K562 (cell line): ENCODE data around the gene ZNRF2. TPM values are rescaled to one million over a fixed set of nuclear protein-coding genes. Genes with fewer than 3 reads are reported as not detected.

ENCODE experiments used
- CBFA2T3 ChIP-seq: fragments of 450-650 bp; IDR thresholded peaks from 2 replicates; pipeline ENCODE4 v1.6.1; 2017
- ELF1 ChIP-seq: fragments of 200-800 bp; sonication (Bioruptor generic); IDR thresholded peaks from 2 replicates; pipeline ENCODE4 v1.6.1; 2016; ENCODE audit warnings: missing genetic modification characterization, missing compliant biosample characterization
- FOXA3 ChIP-seq, 2 experiments: fragments of 450-650 bp in 1 of 2; sonication (generic) in 1 of 2; formaldehyde crosslinking; IDR thresholded peaks in 1 of 2; conservative IDR thresholded peaks in 1 of 2; 2 replicates each; pipeline versions ENCODE4 v1.4.0 to v1.8.0; 2020 to 2022; ENCODE audit warnings: mild to moderate bottlenecking in 2 of 2, missing genetic modification reagents in 1 of 2
- HDAC3 ChIP-seq: fragments of 450-650 bp; IDR thresholded peaks from 2 replicates; pipeline ENCODE4 v1.6.1; 2018; ENCODE audit warnings: borderline replicate concordance, mild to moderate bottlenecking, moderate library complexity; ENCODE audit not compliant: partially characterized antibody
- NCOR1 ChIP-seq: fragments of 450-650 bp; IDR thresholded peaks from 2 replicates; pipeline ENCODE4 v1.6.1; 2016; ENCODE audit warnings: mild to moderate bottlenecking, moderate library complexity
- NFYB ChIP-seq: IDR thresholded peaks from 2 replicates; pipeline ENCODE4 v1.6.1; 2011; ENCODE audit warnings: mild to moderate bottlenecking, moderate library complexity; ENCODE audit not compliant: insufficient read length; ENCODE audit errors: extremely low read depth
- NR3C1 ChIP-seq: sonication (generic); formaldehyde crosslinking; IDR thresholded peaks from 2 replicates; pipeline ENCODE4 v1.8.1; 2022; ENCODE audit warnings: missing genetic modification reagents
- POLR2AphosphoS5 ChIP-seq: IDR thresholded peaks from 2 replicates; pipeline ENCODE4 v1.6.1; 2011; ENCODE audit warnings: mild to moderate bottlenecking, low read depth, low read length, moderate library complexity; ENCODE audit not compliant: control insufficient read depth, insufficient read depth
- TCF3 ChIP-seq: sonication (generic); formaldehyde crosslinking; IDR thresholded peaks from 2 replicates; pipeline ENCODE4 v1.4.0; 2020; ENCODE audit warnings: mild to moderate bottlenecking, missing genetic modification reagents
- ZNF140 ChIP-seq: fragments of 250-450 bp; sonication (Bioruptor Pico); IDR thresholded peaks from 2 replicates; pipeline ENCODE4 v1.8.0; 2021; ENCODE audit warnings: moderate library complexity, mild to moderate bottlenecking, inconsistent platforms
- ZNF408 ChIP-seq: fragments of 250-450 bp; sonication (Bioruptor Pico); IDR thresholded peaks from 2 replicates; pipeline ENCODE4 v1.4.0; 2020; ENCODE audit warnings: low read depth, mild to moderate bottlenecking, moderate library complexity
- ZNF668 ChIP-seq: fragments of 250-450 bp; sonication (Bioruptor Pico); IDR thresholded peaks from 2 replicates; pipeline ENCODE4 v1.8.0; 2022; ENCODE audit warnings: mild to moderate bottlenecking, inconsistent platforms
- ZNF699 ChIP-seq: fragments of 250-450 bp; sonication (Bioruptor Pico); IDR thresholded peaks from 2 replicates; pipeline ENCODE4 v1.8.0; 2021; ENCODE audit warnings: mild to moderate bottlenecking, moderate library complexity; ENCODE audit not compliant: insufficient replicate concordance
- polyA plus RNA-seq, 8 experiments: library from polyadenylated mRNA; depleted of rRNA in 4 of 8; stranded (reverse) in 5 of 8; unstranded in 3 of 8; fragments of >200 nt; fragmentation: Nextera tagmentation in 2 of 8; fragmentation: Illumina TruSeq in 1 of 8; extraction: Ambion mirVana in 2 of 8; extraction: Trizol in 1 of 8; gene quantifications; 2 replicates each; pipeline versions ENCODE4 v1.2.1 to v1.2.3, GENCODE V29; 2011 to 2014; ENCODE audit warnings: inconsistent platforms in 1 of 8, missing spikeins in 1 of 8
- total RNA-seq, 7 experiments: library from RNA; depleted of rRNA in 6 of 7; stranded (reverse); fragments of >200 nt in 6 of 7; fragmentation: Illumina TruSeq in 2 of 7; extraction: Trizol in 2 of 7; gene quantifications; 2 replicates each; pipeline versions ENCODE4 v1.2.1 to v1.2.3, GENCODE V29; 2011 to 2021; ENCODE audit warnings: low replicate concordance in 1 of 7
- TF ChIP-seq, protein P1 (sequence below), 2 experiments: fragments of 450-650 bp; formaldehyde crosslinking in 1 of 2; IDR thresholded peaks; 2 replicates each; pipeline versions ENCODE4 v1.4.0 to v1.6.1; 2014 to 2020; ENCODE audit warnings: mild to moderate bottlenecking in 2 of 2, borderline replicate concordance in 1 of 2, low read depth in 1 of 2
- TF ChIP-seq, protein P2 (sequence below), 2 experiments: IDR thresholded peaks in 1 of 2; conservative IDR thresholded peaks in 1 of 2; 2 replicates each; pipeline ENCODE4 v1.6.1; 2016; ENCODE audit warnings: low read depth in 2 of 2, mild to moderate bottlenecking in 1 of 2, missing compliant biosample characterization in 1 of 2, missing genetic modification characterization in 1 of 2, moderate library complexity in 1 of 2

Gene ZNRF2
- total and polyA plus RNA-seq, 9 of the 15 experiments (the other 6 are each of a cell fraction or from before 2014, with no cell fraction given) = 1.1 to 13.9 (median 5.5) TPM

DNA sequence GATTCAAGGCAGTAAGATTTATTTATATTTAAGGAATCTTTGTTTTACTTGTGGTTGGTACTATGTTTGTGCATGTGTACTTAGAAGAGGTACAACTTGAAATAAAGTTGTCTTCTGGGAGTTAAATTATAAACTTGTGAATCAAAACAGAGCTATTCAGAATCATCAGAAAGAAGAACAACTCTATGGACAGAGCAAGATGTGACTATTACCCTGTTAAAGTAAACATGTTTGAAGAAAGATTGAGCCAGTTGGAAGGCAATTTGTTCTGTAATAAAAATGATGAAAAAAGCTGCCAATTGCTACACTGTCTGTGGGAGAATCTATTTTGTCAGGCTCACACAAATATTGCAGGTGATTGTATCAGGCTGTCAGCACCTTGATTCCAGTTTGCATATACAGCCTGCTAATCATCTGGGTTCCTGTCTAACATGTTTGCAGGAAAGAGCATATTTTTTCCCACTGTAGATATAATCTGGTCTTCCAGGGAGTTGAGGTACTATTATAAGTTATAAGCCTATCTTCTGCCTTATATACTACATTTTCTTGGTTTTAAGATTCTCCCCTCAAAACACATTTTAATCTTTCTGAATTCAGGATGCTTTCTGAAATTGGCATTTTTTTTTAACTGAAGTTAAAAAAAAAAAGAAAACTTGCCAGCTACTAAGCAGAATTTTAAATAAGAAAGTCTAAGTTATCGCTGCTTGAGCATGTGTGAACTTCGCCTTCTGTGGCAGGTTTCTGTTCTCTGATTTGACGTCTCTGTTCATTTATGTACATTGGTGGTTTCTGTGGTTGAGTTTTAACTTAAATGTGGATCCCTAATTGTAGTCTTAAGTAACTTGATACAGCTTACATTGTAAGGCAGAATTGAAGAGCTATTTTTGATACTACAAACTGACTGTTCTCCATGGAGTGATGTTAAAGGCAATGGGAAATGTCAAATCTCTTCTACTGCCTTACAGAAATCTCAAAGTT is 46.0 kb downstream of the ZNRF2 start (continued):
- TF ChIP-seq, protein P1, sequence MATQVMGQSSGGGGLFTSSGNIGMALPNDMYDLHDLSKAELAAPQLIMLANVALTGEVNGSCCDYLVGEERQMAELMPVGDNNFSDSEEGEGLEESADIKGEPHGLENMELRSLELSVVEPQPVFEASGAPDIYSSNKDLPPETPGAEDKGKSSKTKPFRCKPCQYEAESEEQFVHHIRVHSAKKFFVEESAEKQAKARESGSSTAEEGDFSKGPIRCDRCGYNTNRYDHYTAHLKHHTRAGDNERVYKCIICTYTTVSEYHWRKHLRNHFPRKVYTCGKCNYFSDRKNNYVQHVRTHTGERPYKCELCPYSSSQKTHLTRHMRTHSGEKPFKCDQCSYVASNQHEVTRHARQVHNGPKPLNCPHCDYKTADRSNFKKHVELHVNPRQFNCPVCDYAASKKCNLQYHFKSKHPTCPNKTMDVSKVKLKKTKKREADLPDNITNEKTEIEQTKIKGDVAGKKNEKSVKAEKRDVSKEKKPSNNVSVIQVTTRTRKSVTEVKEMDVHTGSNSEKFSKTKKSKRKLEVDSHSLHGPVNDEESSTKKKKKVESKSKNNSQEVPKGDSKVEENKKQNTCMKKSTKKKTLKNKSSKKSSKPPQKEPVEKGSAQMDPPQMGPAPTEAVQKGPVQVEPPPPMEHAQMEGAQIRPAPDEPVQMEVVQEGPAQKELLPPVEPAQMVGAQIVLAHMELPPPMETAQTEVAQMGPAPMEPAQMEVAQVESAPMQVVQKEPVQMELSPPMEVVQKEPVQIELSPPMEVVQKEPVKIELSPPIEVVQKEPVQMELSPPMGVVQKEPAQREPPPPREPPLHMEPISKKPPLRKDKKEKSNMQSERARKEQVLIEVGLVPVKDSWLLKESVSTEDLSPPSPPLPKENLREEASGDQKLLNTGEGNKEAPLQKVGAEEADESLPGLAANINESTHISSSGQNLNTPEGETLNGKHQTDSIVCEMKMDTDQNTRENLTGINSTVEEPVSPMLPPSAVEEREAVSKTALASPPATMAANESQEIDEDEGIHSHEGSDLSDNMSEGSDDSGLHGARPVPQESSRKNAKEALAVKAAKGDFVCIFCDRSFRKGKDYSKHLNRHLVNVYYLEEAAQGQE (IDR thresholded peaks at IDR 0.05; ENCODE audit: borderline replicate concordance) = no peak
- TF ChIP-seq, protein P1 (CRISPR knock-in tag; IDR thresholded peaks at IDR 0.05; ENCODE audit: low read depth) = no peak
- TF ChIP-seq ZNF668 (CRISPR knock-in tag) (no peak), NCOR1 (no peak), ZNF699 (CRISPR knock-in tag) (no peak), TCF3 (CRISPR knock-in tag) (peak; percentile 52), ZNF408 (CRISPR knock-in tag) (no peak), NFYB (no peak), HDAC3 (no peak), ZNF140 (CRISPR knock-in tag) (no peak), NR3C1 (CRISPR knock-in tag) (no peak), FOXA3 (CRISPR knock-in tag; conservative IDR thresholded peaks at IDR 0.05 in 1 of 2, IDR thresholded peaks at IDR 0.05 in 1 of 2) (peak in 1 of 2 experiments; percentile 29; a peak in 1 of 4 replicates), ELF1 (tag) (no peak), POLR2AphosphoS5 (no peak), CBFA2T3 (peak; percentile 47)
- TF ChIP-seq, protein P2, sequence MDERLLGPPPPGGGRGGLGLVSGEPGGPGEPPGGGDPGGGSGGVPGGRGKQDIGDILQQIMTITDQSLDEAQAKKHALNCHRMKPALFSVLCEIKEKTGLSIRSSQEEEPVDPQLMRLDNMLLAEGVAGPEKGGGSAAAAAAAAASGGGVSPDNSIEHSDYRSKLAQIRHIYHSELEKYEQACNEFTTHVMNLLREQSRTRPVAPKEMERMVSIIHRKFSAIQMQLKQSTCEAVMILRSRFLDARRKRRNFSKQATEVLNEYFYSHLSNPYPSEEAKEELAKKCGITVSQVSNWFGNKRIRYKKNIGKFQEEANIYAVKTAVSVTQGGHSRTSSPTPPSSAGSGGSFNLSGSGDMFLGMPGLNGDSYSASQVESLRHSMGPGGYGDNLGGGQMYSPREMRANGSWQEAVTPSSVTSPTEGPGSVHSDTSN (CRISPR knock-in tag; IDR thresholded peaks at IDR 0.05; ENCODE audit: low read depth) = no peak
- TF ChIP-seq, protein P2 (tag; conservative IDR thresholded peaks at IDR 0.05; ENCODE audit: low read depth) = peak; percentile 50
